Calu3 (cell line): ENCODE data around the gene OR2T29. TPM values are rescaled to one million over a fixed set of nuclear protein-coding genes. Genes with fewer than 3 reads are reported as not detected.

Experiments
- total RNA-seq: library from RNA; stranded (reverse); gene quantifications from 2 replicates; pipeline ENCODE4 v1.2.3, GENCODE V29; 2022

OR2T29 gene
- total RNA-seq, 1 experiment from 2014 or later, result not detected

Other genes with a start within 250 kb of the OR2T29 start
- not detected in 2 replicates for gene OR2M7, start 238.2 kb downstream of the OR2T29 start, total RNA-seq
- gene OR14C36, start 214.0 kb downstream of the OR2T29 start, total RNA-seq, result not detected in 2 replicates
- gene OR2T4, start 201.1 kb downstream of the OR2T29 start, total RNA-seq, result not detected in 2 replicates
- not detected in 2 replicates for gene OR2T6, start 187.0 kb downstream of the OR2T29 start, total RNA-seq
- not detected in 2 replicates for gene OR2T1, start 159.7 kb downstream of the OR2T29 start, total RNA-seq
- gene OR2T2, start 117.1 kb downstream of the OR2T29 start, total RNA-seq, result not detected in 2 replicates
- not detected in 2 replicates for gene OR2T3, start 89.4 kb downstream of the OR2T29 start, total RNA-seq
- not detected in 2 replicates for gene OR2T5, start 74.2 kb downstream of the OR2T29 start, total RNA-seq
- not detected in 2 replicates for gene OR2G6, start 54.7 kb downstream of the OR2T29 start, total RNA-seq
- gene OR2T34, start 12.0 kb upstream of the OR2T29 start, total RNA-seq, result not detected in 2 replicates
- not detected in 2 replicates for gene OR2T10, start 34.9 kb upstream of the OR2T29 start, total RNA-seq
- gene OR2T11, start 72.3 kb upstream of the OR2T29 start, total RNA-seq, result not detected in 2 replicates
- gene OR2T35, start 82.5 kb upstream of the OR2T29 start, total RNA-seq, result not detected in 2 replicates
- gene OR2T27, start 92.8 kb upstream of the OR2T29 start, total RNA-seq, result not detected in 2 replicates
- gene OR14I1, start 140.0 kb upstream of the OR2T29 start, total RNA-seq, result not detected in 2 replicates
- gene LYPD8, start 193.0 kb upstream of the OR2T29 start, total RNA-seq, result not detected in 2 replicates